ENCODE data around the gene CYB5B. TPM values are rescaled to one million over a fixed set of nuclear protein-coding genes. Genes with fewer than 3 reads are reported as not detected.
"Not testable (repeated sequence)": the region's sequence is repeated elsewhere in the genome, so short reads cannot be mapped to it uniquely, and the experiment has no call there.

CYB5B gene
- polyA plus RNA-seq, 12 donors, result 51.2 to 83.8 (median 68.1) TPM; not detected in 1

DNA sequence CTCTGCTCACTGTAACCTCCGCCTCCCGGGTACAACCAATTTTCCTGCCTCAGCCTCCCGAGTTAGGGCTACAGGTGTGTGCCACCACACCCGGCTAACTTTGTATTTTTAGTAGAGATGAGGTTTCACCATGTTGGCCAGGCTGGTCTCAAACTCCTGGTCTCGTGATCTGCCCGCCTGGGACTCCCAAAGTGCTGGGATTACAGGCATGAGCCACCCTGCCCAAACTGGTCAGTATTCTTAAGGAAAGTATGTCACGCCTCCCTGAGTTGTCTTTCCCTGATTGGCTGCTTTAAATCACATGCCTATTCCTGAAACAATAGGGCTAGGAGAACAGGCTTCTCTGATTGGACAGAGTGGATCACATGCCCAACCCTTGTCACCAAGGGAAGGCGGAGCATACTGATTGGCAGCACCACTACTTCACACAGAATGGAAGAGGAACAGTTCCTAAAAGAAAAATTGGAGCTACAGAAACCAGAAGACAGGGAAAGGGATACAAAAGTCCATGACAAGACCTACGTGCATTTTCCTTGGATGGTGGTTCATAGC, 17.6 kb upstream of the CYB5B start:
- DNase-seq, result no peak

DNA sequence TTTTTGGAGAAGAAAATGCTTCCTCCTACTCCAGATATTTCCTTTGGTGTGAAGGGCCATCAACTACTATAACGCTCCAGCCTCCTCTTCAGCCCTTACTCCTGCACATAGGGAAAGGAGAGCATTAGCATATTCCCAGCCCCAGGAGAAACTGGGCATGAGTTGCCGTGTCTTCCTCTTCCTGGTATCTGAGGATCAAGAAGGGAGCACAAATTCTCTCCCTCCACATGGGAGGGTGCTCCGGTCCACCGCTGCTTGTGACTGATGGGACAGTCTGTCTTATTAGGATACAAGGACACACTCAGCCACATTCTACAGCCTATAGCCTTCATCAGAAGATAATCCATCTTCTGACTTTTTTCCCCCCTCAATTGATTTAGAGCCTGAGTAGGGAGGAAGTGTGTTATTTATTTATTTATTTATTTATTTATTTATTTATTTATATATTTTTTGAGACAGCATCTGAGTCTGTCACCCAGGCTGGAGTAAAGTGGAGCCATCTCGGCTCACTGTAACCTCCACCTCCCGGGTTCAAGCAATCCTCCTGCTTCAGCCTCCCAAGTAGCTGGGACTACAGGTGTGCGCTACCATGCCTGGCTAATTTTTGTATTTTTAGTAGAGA, 16.6 kb upstream of the CYB5B start:
- no peak for DNase-seq

DNA sequence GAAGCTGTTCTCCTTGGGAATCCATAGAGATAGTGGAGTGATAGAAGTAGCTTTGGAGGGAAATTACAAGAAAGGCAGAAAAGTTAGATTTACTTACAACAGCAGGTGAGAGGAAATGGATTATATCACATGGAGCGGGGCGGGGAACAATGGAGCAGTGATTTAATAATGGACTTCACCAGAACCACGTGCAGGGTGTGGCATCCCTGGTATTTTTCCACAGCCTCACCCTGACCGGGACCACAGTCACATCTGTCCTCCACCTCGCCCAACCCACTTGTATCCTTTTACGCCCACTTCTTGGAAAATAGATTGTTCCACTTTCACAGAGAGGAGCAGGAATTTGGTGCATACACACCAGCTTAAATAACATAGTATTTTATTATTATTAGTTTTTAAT, 15.9 kb upstream of the CYB5B start:
- no peak for DNase-seq

- no peak for DNase-seq
These were observed 14.0 kb upstream of the CYB5B start for GRCh38 chr16:69410219-69410990.

GRCh38 chr16:69411064-69411985, 13.1 kb upstream of the CYB5B start:
- DNase-seq, result no peak

DNA sequence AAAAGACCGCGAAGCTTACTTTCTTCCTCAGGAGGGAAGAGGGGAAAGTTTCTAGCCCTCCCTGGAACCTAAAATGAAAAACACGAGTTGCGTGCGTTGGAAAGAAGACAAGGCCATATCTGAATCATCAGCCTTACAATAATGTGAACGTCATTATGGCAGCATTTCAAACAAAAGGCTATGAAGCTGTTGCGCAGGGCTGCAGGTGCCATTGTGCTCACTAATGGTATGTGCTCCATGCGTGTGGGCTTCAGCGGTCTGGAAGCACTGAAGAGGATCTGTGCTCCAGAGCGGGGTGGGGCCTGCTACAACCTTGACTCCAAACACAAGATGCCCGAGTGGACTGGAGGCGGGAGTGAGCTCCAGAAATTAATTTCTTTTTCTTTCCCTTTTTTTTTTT, 12.1 kb upstream of the CYB5B start:
- DNase-seq, result no peak

DNA sequence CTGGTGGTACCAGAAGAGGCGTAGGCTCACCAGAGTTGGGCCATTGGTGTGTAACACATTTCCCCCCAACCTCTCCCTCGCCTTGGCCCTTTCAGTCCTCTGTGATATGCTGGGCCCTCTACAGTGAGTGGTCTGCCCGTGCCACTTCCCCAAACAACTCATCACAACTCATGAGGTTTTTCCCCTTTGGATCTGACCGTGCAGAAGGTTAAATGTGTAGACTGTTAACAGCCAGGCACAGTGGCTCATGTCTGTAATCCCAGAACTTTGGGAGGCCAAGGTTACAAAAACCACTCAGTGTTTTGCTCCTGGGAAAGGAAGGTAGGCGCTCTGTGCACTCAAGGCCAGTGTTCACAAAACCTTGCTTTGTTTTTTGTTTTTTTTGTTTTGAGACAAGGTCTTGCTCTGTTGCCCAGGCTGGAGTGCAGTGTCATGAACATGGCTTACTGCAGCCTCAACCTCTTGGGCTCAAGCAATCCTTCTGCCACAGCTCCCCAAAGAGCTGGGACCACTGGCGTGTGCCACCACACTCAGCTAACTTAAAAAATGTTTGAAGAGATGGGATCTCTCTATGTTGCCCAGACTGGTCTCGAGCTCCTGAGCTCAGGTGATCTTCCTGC, 11.3 kb upstream of the CYB5B start:
- DNase-seq, result no peak

DNA sequence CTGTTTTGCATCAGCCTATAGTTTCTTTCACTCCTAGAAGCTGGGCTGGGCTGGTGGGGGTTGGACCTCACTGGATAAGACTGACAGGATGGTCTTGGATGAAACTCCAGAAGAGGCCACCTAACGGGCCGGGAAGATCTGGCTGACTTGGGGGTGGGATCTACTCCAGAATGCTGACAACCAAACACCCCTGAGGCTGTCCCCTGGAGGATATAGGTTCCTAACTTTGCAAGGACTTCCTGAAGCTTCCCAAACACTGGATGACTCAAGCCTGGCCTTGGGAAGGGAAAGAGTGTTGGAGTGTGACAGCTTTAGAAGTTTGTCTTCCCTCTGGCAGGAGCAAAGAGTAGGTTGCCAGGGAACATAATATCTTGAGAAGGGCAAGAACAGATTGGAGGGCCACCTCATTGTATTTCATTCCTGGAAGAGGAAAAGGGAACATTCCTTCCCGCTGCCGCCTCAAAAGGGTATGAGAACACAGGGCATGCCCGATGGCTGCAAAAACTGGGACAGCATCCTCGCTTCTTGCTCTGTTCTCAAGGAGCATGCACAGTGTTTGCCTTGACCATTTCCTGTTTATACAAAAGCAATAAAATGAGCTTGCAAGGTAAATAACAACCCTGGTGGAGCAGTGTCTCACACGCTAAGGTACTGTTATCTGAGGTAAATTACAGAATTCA, 6.8 kb upstream of the CYB5B start:
- DNase-seq, result no peak

- no peak for DNase-seq
These were observed 4.5 kb upstream of the CYB5B start for GRCh38 chr16:69419956-69420355.

GRCh38 chr16:69423189-69423588, 1.2 kb upstream of the CYB5B start:
- DNase-seq, result no peak

GRCh38 chr16:69424935-69425784, 741 bp downstream of the CYB5B start:
- DNase-seq, result no peak

- DNase-seq, result no peak
These were observed 4.2 kb downstream of the CYB5B start for GRCh38 chr16:69428652-69429051.

DNA sequence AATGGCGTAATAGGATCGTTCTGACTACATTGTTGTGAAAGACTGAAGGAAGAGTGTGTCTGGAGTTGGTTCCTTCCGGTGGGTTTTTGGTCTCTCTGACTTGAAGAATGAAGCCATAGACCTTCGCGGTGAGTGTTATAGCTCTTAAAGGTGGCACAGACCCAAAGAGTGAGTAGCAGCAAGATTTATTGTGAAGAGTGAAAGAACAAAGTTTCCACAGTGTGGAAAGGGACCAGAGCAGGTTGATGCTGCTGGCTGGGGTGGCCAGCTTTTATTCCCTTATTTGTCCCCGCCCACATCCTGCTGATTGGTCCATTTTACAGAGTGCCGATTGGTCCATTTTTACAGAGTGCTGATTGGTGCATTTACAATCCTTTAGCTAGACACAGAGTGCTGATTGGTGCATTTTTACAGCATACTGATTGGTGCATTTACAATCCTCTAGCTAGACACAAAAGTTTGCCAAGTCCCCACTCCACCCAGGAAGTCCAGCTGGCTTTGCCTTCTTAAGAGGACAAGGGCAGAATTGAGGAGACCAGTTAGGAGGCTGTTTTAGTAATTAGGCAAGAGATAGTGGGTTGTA, 4.7 kb downstream of the CYB5B start:
- not testable (repeated sequence) for DNase-seq

- DNase-seq, result no peak
These were observed 7.6 kb downstream of the CYB5B start for GRCh38 chr16:69431948-69432468.

- DNase-seq, result no peak
These were observed 9.6 kb downstream of the CYB5B start for GRCh38 chr16:69434066-69434465.

DNA sequence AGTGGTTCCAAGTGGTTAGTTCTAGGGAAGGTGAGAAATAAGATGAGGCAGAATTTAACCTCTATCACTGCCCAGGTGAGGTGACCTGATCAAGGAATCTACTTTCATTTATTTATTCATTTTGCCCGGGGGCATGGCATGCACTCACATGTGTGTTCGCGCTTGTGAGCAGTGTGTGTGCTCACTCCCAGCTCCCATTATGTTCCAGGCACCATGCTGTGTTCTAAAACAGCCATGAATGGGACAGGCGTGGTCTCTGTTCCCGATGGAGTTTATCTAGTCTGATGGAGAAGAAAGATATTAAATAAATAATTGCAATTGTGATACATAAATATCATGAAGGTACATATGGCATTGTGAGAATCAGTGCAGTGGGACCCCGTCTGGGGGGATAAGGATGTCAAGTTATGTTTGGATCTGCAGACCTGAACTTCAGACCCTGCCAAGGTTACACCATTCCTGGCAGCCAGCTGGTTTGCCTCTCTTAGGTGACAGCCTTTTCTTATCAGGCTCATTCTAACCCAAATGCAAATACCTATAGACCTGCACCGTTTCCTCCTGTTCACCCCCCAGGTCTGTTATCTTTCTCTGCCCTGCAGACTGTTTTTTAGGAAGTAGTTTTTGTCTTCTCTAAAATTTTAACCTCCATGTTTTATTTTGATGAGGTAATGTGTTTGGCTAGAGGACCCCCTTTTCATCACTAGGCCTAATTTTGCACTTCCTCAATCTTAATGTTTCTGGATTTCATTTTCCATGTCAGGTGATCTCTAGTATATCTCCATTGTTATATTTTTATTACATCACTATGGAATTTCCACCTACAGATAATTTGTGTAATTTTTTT, 11.8 kb downstream of the CYB5B start:
- no peak for DNase-seq

DNA sequence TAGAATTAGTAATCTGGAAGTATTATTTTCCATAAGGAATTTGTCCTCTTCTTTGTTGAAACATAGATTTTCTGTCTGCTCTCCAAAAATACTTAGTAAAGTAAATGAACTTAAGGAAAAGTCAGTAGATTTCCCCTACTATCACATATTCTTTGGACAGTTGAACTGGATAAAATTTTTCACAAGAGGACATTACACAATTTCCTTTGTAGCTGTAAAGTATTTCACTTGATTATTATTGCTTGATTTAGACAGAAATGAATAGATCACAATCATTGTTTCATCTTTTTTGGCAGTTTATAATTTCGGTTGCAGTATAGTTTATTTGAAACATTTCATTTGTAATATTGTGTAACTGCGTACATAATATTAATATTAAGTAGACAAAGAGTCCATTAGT, 12.5 kb downstream of the CYB5B start:
- DNase-seq, result no peak

GRCh38 chr16:69438465-69438864, 14.0 kb downstream of the CYB5B start:
- no peak for DNase-seq

- DNase-seq, result no peak
These were observed 15.8 kb downstream of the CYB5B start for GRCh38 chr16:69440250-69440649.

Data from muscle of arm (tissue), 12 donors.